ENCODE results near the gene RHCE.
"Not testable (repeated sequence)": the region's sequence is repeated elsewhere in the genome, so short reads cannot be mapped to it uniquely, and the experiment has no call there.

DNA sequence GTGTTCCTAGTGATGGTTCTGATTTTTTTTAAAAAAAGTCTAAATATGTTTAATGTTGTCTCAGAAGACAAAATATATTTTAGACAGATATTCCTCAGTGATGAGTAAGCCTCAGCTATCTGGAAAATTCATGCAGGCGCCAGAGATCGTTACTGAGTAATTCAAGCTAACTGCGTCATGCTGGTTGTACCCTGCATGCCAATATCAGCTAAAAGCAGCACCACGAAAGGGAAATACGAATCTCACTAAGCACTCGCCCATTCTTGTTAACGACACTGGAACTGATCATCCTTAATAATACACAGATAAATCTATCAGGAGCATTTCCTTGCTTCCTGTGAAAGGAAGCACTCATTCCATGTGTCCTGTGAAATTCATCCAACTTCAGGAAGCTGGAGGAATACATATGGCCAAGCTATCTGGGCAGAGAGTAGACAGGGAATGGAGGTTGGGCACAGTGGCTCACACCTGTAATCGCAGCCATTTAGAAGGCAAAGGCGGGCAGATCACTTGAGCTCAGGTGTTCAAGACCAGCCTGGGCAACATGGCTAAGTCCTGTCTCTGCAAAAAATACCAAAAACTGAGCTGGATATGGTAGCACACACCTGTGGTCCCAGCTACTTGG is 100.2 kb downstream of the RHCE start:
- not testable (repeated sequence) for TF ChIP-seq CTCF (IDR thresholded peaks at IDR 0.05; ENCODE audit: insufficient read depth, low read length); GABPA (IDR thresholded peaks at IDR 0.05; ENCODE audit: low read depth); POLR2AphosphoS5 (IDR thresholded peaks at IDR 0.05; ENCODE audit: low read depth)
- TF ChIP-seq, protein P1, sequence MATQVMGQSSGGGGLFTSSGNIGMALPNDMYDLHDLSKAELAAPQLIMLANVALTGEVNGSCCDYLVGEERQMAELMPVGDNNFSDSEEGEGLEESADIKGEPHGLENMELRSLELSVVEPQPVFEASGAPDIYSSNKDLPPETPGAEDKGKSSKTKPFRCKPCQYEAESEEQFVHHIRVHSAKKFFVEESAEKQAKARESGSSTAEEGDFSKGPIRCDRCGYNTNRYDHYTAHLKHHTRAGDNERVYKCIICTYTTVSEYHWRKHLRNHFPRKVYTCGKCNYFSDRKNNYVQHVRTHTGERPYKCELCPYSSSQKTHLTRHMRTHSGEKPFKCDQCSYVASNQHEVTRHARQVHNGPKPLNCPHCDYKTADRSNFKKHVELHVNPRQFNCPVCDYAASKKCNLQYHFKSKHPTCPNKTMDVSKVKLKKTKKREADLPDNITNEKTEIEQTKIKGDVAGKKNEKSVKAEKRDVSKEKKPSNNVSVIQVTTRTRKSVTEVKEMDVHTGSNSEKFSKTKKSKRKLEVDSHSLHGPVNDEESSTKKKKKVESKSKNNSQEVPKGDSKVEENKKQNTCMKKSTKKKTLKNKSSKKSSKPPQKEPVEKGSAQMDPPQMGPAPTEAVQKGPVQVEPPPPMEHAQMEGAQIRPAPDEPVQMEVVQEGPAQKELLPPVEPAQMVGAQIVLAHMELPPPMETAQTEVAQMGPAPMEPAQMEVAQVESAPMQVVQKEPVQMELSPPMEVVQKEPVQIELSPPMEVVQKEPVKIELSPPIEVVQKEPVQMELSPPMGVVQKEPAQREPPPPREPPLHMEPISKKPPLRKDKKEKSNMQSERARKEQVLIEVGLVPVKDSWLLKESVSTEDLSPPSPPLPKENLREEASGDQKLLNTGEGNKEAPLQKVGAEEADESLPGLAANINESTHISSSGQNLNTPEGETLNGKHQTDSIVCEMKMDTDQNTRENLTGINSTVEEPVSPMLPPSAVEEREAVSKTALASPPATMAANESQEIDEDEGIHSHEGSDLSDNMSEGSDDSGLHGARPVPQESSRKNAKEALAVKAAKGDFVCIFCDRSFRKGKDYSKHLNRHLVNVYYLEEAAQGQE (IDR thresholded peaks at IDR 0.05; ENCODE audit: insufficient replicate concordance, low read depth) = not testable (repeated sequence)
